ENCODE measurements around the gene METTL24. TPM values are rescaled to one million over a fixed set of nuclear protein-coding genes. Genes with fewer than 3 reads are reported as not detected.
"Not testable (repeated sequence)": the region's sequence is repeated elsewhere in the genome, so short reads cannot be mapped to it uniquely, and the experiment has no call there.

The METTL24 gene
- total and polyA plus RNA-seq, 9 donors = 2.0 to 13.5 (median 6.6) TPM

DNA sequence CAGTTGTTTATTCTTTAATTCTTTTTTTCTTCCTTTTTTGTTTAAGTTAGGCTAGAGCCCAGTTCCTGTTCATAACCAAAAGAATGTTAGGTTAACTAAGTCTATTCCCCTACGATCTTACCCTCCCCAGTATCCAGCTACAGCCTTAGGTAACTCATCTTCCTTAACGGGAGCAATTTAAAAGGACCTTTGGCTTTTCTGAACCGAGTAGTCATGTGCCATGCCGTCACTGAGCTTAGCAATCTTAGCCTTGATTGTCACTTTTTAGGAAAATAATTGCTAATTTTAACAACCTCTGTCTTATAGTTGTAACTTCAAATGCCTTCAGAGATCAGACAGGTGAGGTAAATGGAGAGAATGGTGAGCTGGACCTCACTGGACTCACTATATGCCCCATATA, 6.2 kb downstream of the METTL24 start:
- intact Hi-C loops (cut with DNase I) = no loop called here
- no peak overlapping the region for H3K4me3 ChIP-seq
- H3K4me1 ChIP-seq (ENCODE audit: insufficient read depth) = peaks cover 4% of the 10 kb centered on the region
- TF ChIP-seq POLR2A (IDR thresholded peaks at IDR 0.05) (no peak), EP300 (IDR thresholded peaks at IDR 0.05) (no peak)
- TF ChIP-seq, protein P1, sequence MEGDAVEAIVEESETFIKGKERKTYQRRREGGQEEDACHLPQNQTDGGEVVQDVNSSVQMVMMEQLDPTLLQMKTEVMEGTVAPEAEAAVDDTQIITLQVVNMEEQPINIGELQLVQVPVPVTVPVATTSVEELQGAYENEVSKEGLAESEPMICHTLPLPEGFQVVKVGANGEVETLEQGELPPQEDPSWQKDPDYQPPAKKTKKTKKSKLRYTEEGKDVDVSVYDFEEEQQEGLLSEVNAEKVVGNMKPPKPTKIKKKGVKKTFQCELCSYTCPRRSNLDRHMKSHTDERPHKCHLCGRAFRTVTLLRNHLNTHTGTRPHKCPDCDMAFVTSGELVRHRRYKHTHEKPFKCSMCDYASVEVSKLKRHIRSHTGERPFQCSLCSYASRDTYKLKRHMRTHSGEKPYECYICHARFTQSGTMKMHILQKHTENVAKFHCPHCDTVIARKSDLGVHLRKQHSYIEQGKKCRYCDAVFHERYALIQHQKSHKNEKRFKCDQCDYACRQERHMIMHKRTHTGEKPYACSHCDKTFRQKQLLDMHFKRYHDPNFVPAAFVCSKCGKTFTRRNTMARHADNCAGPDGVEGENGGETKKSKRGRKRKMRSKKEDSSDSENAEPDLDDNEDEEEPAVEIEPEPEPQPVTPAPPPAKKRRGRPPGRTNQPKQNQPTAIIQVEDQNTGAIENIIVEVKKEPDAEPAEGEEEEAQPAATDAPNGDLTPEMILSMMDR (IDR thresholded peaks at IDR 0.05) = no peak
- H3K9me3 ChIP-seq = no peaks in the 10 kb centered on the region
- no peak for DNase-seq
- H3K36me3 ChIP-seq = no peaks in the 10 kb centered on the region
- 69 to 81% (median 76%) methylated on average over 4 of the region's 4 CpGs for WGBS, 3 donors
- no peaks in the 10 kb centered on the region for H3K27me3 ChIP-seq
- H3K27ac ChIP-seq = peak overlapping the region in 1 of 2 donors; percentile 62

- DNase-seq = no peak
- intact Hi-C loops (cut with DNase I) = no loop called here
- Histone ChIP-seq H3K9me3 (no peaks in the 10 kb centered on the region), H3K27ac (peak overlapping the region in 1 of 2 donors; percentile 62), H3K4me3 (no peak overlapping the region), H3K36me3 (no peaks in the 10 kb centered on the region), H3K27me3 (no peaks in the 10 kb centered on the region), H3K4me1 (ENCODE audit: insufficient read depth) (peaks cover 4% of the 10 kb centered on the region)
- TF ChIP-seq EP300 (IDR thresholded peaks at IDR 0.05) (no peak), POLR2A (IDR thresholded peaks at IDR 0.05) (no peak)
- TF ChIP-seq, protein P1 (IDR thresholded peaks at IDR 0.05) = no peak
- WGBS, 3 donors = 81 to 87% (median 83%) methylated on average over 3 of the region's 3 CpGs
Observed at GRCh38 chr6:110351546-110351945, 6.6 kb downstream of the METTL24 start.

DNA sequence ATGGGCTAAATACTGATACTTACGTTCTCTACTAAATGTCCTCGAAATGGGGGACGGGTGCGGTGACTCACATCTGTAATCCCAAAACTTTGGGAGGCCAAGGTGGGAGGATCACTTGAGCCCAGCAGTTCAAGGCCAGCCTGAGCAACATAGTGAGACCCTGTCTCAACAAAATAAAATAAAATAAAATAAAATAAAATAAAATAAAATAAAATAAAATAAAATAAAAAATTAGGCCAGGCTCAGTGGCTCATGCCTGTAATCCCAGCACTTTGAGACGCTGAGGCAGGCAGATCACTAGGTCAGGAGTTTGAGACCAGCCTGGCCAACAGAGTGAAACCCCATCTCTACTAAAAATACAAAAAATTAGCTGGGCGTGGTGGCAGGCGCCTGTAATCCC, 7.6 kb downstream of the METTL24 start:
- H3K27me3 ChIP-seq; H3K9me3 ChIP-seq; H3K4me3 ChIP-seq; H3K36me3 ChIP-seq; H3K27ac ChIP-seq; DNase-seq; H3K4me1 ChIP-seq (ENCODE audit: insufficient read depth); intact Hi-C loops (cut with DNase I): not testable (repeated sequence)
- 90 to 93% (median 91%) methylated on average over 7 of the region's 7 CpGs for WGBS, 3 donors

GRCh38 chr6:110348961-110349690, 9.0 kb downstream of the METTL24 start:
- no peak overlapping the region for H3K27ac ChIP-seq
- WGBS, 3 donors = 89 to 94% (median 93%) methylated on average over 11 of the region's 11 CpGs
- TF ChIP-seq, protein P1 (IDR thresholded peaks at IDR 0.05) = no peak
- TF ChIP-seq POLR2A (IDR thresholded peaks at IDR 0.05) (no peak), EP300 (IDR thresholded peaks at IDR 0.05) (no peak)
- intact Hi-C loops (cut with DNase I) = no loop called here
- H3K27me3 ChIP-seq = no peaks in the 10 kb centered on the region
- peaks cover 2% of the 10 kb centered on the region for H3K4me1 ChIP-seq (ENCODE audit: insufficient read depth)
- H3K36me3 ChIP-seq = no peaks in the 10 kb centered on the region
- no peak for DNase-seq
- no peaks in the 10 kb centered on the region for H3K9me3 ChIP-seq
- no peak overlapping the region for H3K4me3 ChIP-seq

DNA sequence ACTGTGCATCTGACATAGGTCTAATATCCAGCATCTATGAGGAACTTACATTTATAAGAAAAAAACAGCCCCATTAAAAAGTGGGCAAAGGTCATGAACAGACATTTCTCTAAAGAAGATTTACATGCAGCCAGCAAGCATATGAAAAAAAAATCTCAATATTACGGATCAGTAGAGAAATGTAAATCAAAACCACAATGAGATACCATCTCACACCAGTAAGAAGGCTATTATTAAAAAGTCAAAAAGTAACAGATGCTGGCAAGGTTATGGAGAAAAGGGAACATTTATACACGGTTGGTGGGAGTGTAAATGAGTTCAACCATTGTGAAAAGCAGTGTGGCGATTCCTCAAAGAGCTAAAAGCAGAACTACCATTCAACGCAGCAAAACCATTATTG, 13.1 kb downstream of the METTL24 start:
- 88 to 94% (median 94%) methylated on average over 4 of the region's 4 CpGs for WGBS, 3 donors
- TF ChIP-seq POLR2A (IDR thresholded peaks at IDR 0.05) = no peak
- TF ChIP-seq, protein P1 (IDR thresholded peaks at IDR 0.05) = no peak
- intact Hi-C loops (cut with DNase I) = no loop called here
- Histone ChIP-seq H3K9me3 (no peaks in the 10 kb centered on the region), H3K4me1 (ENCODE audit: insufficient read depth) (peaks cover 14% of the 10 kb centered on the region), H3K36me3 (no peaks in the 10 kb centered on the region), H3K4me3 (no peak overlapping the region), H3K27ac (no peak overlapping the region), H3K27me3 (no peaks in the 10 kb centered on the region)
- no peak for DNase-seq

Data from ovary (tissue), 9 donors.